PC-9 (cell line): ENCODE measurements around the gene ITGA3. TPM values are rescaled to one million over a fixed set of nuclear protein-coding genes. Genes with fewer than 3 reads are reported as not detected.

Source experiments
- BruUV-seq: library from RNA; stranded (reverse); fragments of 400-500 nt; replicated peaks from 2 replicates; lab custom pipeline; 2021; lab: Mats Ljungman, UMichigan
- CTCF ChIA-PET: fragments of 300-600 bp; sonication (Branson Sonifier 250); formaldehyde crosslinking; loops from one replicate; lab custom pipeline; 2022; ENCODE audit warnings: antibody characterized with exemption; lab: Charles Lee
- POLR2A ChIA-PET: fragments of 300-600 bp; sonication (Branson Sonifier 250); formaldehyde crosslinking; loops from one replicate; lab custom pipeline; 2022; ENCODE audit warnings: antibody characterized with exemption; ENCODE audit not compliant: unreplicated experiment; lab: Charles Lee
- DNase-seq, 2 experiments: peaks; one replicate each; pipeline versions ENCODE4 v3.0.0 to v3.0.0-alpha.2; 2015 to 2022; ENCODE audit warnings: mixed read lengths in 1 of 2
- H2AFZ ChIP-seq: fragments of 200-600 bp; sonication (generic); 2 replicates; pipeline ENCODE4 v1.8.1; 2017; ENCODE audit warnings: antibody characterized with exemption
- H3F3A ChIP-seq: fragments of 200-600 bp; sonication (generic); 2 replicates; pipeline ENCODE4 v1.8.1; 2017; ENCODE audit warnings: antibody characterized with exemption, mild to moderate bottlenecking, low read depth; ENCODE audit not compliant: insufficient read depth
- H3K27ac ChIP-seq: fragments of 200-600 bp; sonication (generic); 2 replicates; pipeline ENCODE4 v1.6.1; 2016; ENCODE audit warnings: mixed run types
- H3K27me3 ChIP-seq: fragments of 200-600 bp; sonication (generic); 2 replicates; pipeline ENCODE4 v1.6.1; 2016; ENCODE audit warnings: low read depth, mixed run types; ENCODE audit not compliant: insufficient read depth
- H3K36me3 ChIP-seq: fragments of 200-600 bp; sonication (generic); 2 replicates; pipeline ENCODE4 v1.6.1; 2016; ENCODE audit warnings: low read depth, mixed run types
- H3K4me1 ChIP-seq: fragments of 200-600 bp; sonication (generic); replicated peaks from 2 replicates; pipeline ENCODE4 v1.6.1; 2016; ENCODE audit warnings: mixed run types; ENCODE audit not compliant: insufficient read depth
- H3K4me2 ChIP-seq: fragments of 200-600 bp; sonication (generic); 2 replicates; pipeline ENCODE4 v1.6.1; 2017; ENCODE audit warnings: mixed run types
- H3K4me3 ChIP-seq: fragments of 200-600 bp; sonication (generic); 2 replicates; pipeline ENCODE4 v1.6.1; 2016; ENCODE audit warnings: mixed run types
- H3K79me2 ChIP-seq: fragments of 200-600 bp; sonication (generic); 2 replicates; pipeline ENCODE4 v1.6.1; 2017; ENCODE audit warnings: low read depth, mixed run types
- H3K9me2 ChIP-seq: fragments of 200-600 bp; sonication (generic); 2 replicates; pipeline ENCODE4 v1.8.1; 2017; ENCODE audit warnings: mild to moderate bottlenecking; ENCODE audit not compliant: insufficient read depth
- H3K9me3 ChIP-seq: fragments of 200-600 bp; sonication (generic); 2 replicates; pipeline ENCODE4 v1.8.1; 2016; ENCODE audit warnings: low read depth; ENCODE audit not compliant: insufficient read depth
- H4K20me1 ChIP-seq: fragments of 200-600 bp; sonication (generic); 2 replicates; pipeline ENCODE4 v1.8.1; 2017; ENCODE audit not compliant: insufficient read depth
- EZH2 ChIP-seq: fragments of 200-600 bp; sonication (generic); IDR thresholded peaks from 2 replicates; pipeline ENCODE4 v1.8.0; 2017; ENCODE audit warnings: antibody characterized with exemption, low read depth
- intact Hi-C: fragments of 100-400 bp; cut with micrococcal nuclease; formaldehyde crosslinking; loops from one replicate; pipeline ENCODE4 v1.10.0; 2022; ENCODE audit not compliant: unreplicated experiment
- total RNA-seq: library from RNA; stranded (reverse); gene quantifications from 2 replicates; pipeline ENCODE4 v1.2.3, GENCODE V29; 2021
- TF ChIP-seq, protein P1 (sequence below): fragments of 200-600 bp; sonication (generic); conservative IDR thresholded peaks from 2 replicates; pipeline ENCODE4 v1.6.1; 2017; ENCODE audit warnings: mixed run types, antibody characterized with exemption, mild to moderate bottlenecking, moderate library complexity

Gene ITGA3
- total RNA-seq, 1 experiment from 2014 or later = 291 TPM

DNA sequence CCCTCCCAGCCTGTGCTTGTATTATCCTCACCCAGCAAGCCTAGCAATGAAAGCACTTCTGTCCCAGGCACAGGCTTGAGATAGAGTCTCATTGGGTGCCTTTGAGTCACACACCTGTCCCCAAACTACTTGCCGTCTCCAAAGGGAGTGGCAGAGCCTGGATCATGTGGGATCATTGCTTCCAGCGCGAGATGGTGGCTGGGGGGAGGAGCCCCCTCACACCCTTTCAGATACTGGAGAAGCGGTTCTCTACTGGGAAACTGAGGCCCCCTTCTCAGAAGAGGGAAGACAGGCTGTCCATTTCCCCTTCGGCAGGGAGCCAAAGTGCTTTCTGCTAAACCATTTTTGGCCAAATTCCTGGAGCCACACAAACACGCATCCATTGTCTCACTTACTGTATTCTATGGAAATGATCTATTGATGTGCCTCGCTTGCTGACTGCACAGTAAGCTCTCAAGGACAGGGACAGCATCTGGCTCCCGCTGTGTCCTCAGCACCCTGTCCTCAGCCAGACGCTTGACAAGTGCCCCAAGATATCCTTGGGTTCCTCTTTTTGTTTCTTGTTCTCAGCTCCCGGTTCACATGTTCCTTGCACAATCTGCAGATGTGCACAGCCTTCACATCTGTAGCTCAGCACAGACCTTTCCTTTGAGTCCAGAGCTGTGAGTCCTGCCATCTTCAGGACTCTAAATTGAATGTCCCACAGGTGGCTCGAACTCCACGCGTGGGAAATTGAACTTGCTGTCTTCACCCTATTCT lies 34.9 kb upstream of the ITGA3 start:
- DNase-seq = no peak
- peaks cover 39% of the 10 kb centered on the region for H3F3A ChIP-seq
- H3K36me3 ChIP-seq = no peaks in the 10 kb centered on the region
- no peak overlapping the region for H3K4me2 ChIP-seq
- no TSS peak for BruUV-seq
- TF ChIP-seq EZH2 = no peak
- TF ChIP-seq, protein P1, sequence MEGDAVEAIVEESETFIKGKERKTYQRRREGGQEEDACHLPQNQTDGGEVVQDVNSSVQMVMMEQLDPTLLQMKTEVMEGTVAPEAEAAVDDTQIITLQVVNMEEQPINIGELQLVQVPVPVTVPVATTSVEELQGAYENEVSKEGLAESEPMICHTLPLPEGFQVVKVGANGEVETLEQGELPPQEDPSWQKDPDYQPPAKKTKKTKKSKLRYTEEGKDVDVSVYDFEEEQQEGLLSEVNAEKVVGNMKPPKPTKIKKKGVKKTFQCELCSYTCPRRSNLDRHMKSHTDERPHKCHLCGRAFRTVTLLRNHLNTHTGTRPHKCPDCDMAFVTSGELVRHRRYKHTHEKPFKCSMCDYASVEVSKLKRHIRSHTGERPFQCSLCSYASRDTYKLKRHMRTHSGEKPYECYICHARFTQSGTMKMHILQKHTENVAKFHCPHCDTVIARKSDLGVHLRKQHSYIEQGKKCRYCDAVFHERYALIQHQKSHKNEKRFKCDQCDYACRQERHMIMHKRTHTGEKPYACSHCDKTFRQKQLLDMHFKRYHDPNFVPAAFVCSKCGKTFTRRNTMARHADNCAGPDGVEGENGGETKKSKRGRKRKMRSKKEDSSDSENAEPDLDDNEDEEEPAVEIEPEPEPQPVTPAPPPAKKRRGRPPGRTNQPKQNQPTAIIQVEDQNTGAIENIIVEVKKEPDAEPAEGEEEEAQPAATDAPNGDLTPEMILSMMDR = no peak
- H3K9me2 ChIP-seq = no peaks in the 10 kb centered on the region
- no peak overlapping the region for H3K4me3 ChIP-seq
- no peaks in the 10 kb centered on the region for H3K9me3 ChIP-seq
- no peak overlapping the region for H3K27ac ChIP-seq
- ChIA-PET CTCF (interaction anchor here (0.6 kb wide), 1 partner anchor 225 kb away, joined by 4 read pairs; no protein-coding TSS in a partner anchor), POLR2A (no interaction called here)
- H3K4me1 ChIP-seq = peaks cover 13% of the 10 kb centered on the region
- intact Hi-C loops = loop anchor here (10.0 kb wide), 1 partner anchor 274 kb away; no protein-coding TSS in a partner anchor
- no peaks in the 10 kb centered on the region for H3K79me2 ChIP-seq
- no peaks in the 10 kb centered on the region for H3K27me3 ChIP-seq
- H2AFZ ChIP-seq = no peak overlapping the region
- no peaks in the 10 kb centered on the region for H4K20me1 ChIP-seq

DNA sequence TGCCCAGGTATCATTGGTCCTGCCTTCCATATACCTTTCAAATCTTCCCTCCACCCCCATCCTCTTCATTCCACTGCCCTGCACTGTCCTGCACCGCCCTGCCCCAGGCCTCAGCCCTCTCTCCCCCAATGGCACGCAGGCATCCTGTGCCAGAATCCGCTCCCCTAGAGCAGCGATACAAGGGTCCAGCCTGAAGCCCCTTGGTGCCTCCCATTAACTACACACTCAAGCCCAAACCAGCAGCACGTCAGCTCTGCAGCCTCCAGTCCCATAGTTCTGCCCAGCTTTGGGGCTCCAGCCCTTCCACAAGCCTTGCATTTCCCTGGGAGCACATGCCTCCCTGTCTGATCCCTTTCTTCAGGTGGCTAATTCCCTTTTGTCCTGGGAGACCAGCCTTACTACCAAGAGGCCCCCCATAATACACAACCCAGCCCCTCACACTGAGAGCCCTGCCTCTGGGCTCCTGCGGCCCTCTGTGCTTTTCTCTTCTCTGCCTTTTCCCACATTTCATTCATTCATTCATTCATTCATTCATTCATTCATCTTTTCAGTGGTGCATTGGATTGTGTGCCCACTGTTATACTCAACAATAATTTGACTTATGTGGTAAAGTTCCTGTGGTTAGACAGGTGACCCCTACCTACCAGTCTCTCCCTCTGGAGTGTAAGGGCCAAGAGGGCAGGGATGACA lies 34.1 kb upstream of the ITGA3 start:
- no peak for DNase-seq
- Histone ChIP-seq H3K4me1 (peaks cover 21% of the 10 kb centered on the region), H3K9me2 (no peaks in the 10 kb centered on the region), H3K9me3 (no peaks in the 10 kb centered on the region), H3K27ac (no peak overlapping the region), H3K27me3 (no peaks in the 10 kb centered on the region), H3K79me2 (no peaks in the 10 kb centered on the region), H2AFZ (no peak overlapping the region), H3K4me2 (no peak overlapping the region), H3K36me3 (no peaks in the 10 kb centered on the region), H4K20me1 (no peaks in the 10 kb centered on the region), H3F3A (peaks cover 46% of the 10 kb centered on the region), H3K4me3 (no peak overlapping the region)
- ChIA-PET CTCF (no interaction called here), POLR2A (no interaction called here)
- intact Hi-C loops = loop anchor here (10.0 kb wide), 1 partner anchor 273 kb away; no protein-coding TSS in a partner anchor
- no TSS peak for BruUV-seq
- TF ChIP-seq EZH2 = no peak
- TF ChIP-seq, protein P1 = no peak

DNA sequence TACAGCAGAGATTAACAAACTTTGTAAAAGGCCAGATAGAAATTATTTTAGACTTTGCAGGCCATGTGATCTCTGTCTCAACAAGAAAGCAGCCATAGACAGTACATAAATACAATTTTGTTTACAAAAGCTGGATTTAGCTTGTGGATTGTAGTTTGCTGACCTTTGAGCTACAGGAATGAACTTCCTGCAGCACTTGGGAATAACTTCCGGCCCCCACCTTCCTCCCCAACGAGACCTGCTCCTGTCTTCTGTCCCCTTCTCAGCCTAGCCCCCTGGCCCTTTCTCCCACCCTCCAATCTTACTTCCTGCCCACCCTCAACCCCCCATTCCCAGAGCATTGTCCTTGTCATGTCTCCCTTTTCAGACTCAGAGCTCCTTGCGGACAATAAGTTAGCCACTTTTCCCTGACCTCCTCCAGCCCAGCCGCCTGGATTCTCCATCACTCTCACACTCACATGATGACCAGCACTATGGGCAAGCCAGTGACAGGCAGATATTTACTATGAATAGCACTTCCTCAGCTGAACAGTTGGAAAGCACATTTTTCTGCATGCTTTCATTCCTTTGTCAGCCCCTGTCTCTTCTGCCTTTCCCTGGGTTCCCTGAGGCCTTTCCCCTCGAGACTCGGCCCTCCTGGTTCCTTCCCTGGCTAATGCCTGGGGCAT lies 33.3 kb upstream of the ITGA3 start:
- peaks cover 53% of the 10 kb centered on the region for H3F3A ChIP-seq
- POLR2A ChIA-PET = no interaction called here
- DNase-seq = no peak
- no peaks in the 10 kb centered on the region for H4K20me1 ChIP-seq
- no peak overlapping the region for H3K4me3 ChIP-seq
- H3K4me2 ChIP-seq = no peak overlapping the region
- H3K9me2 ChIP-seq = no peaks in the 10 kb centered on the region
- H3K27me3 ChIP-seq = no peaks in the 10 kb centered on the region
- intact Hi-C loops = loop anchor here (10.0 kb wide), 1 partner anchor 272 kb away; no protein-coding TSS in a partner anchor
- no peak overlapping the region for H2AFZ ChIP-seq
- H3K9me3 ChIP-seq = no peaks in the 10 kb centered on the region
- CTCF ChIA-PET = no interaction called here
- H3K4me1 ChIP-seq = peaks cover 26% of the 10 kb centered on the region
- TF ChIP-seq, protein P1 = no peak
- TF ChIP-seq EZH2 = no peak
- no peak overlapping the region for H3K27ac ChIP-seq
- H3K36me3 ChIP-seq = no peaks in the 10 kb centered on the region
- H3K79me2 ChIP-seq = no peaks in the 10 kb centered on the region
- BruUV-seq = no TSS peak
